Endothelial cell (in vitro differentiated cells): ENCODE data around the gene OLFM2. TPM values are rescaled to one million over a fixed set of nuclear protein-coding genes. Genes with fewer than 3 reads are reported as not detected.

ENCODE experiments used
- DNase-seq: peaks from one replicate; pipeline ENCODE4 v3.0.0; 2021; ENCODE audit warnings: low spot score
- H3K27ac Mint-ChIP-seq: one replicate; pipeline ENCODE4 v1.8.0; 2021; ENCODE audit warnings: mixed read lengths, inconsistent platforms; ENCODE audit not compliant: unreplicated experiment
- H3K27me3 Mint-ChIP-seq: one replicate; pipeline ENCODE4 v1.8.0; 2021; ENCODE audit warnings: mild to moderate bottlenecking, moderate library complexity, mixed read lengths, inconsistent platforms; ENCODE audit not compliant: unreplicated experiment
- H3K36me3 Mint-ChIP-seq: one replicate; pipeline ENCODE4 v1.8.0; 2021; ENCODE audit warnings: mild to moderate bottlenecking, low read depth, mixed read lengths, inconsistent platforms; ENCODE audit not compliant: unreplicated experiment
- H3K4me1 Mint-ChIP-seq: one replicate; pipeline ENCODE4 v1.8.0; 2021; ENCODE audit warnings: mild to moderate bottlenecking, mixed read lengths, inconsistent platforms; ENCODE audit not compliant: unreplicated experiment
- H3K4me3 Mint-ChIP-seq: one replicate; pipeline ENCODE4 v1.8.0; 2021; ENCODE audit warnings: mild to moderate bottlenecking, mixed read lengths, inconsistent platforms; ENCODE audit not compliant: unreplicated experiment
- H3K9me3 Mint-ChIP-seq: one replicate; pipeline ENCODE4 v1.8.0; 2021; ENCODE audit warnings: mixed read lengths, inconsistent platforms; ENCODE audit not compliant: unreplicated experiment
- total RNA-seq: library from RNA; stranded (reverse); fragmentation: NEBNext Ultra II Directional; extraction: Animal tissue kit (Norgen Biotek cat#: 25700); gene quantifications from one replicate; pipeline ENCODE4 v1.2.1, GENCODE V29; 2021; ENCODE audit not compliant: unreplicated experiment
- TF ChIP-seq, protein P1 (sequence below): fragments of 200-600 bp; sonication (generic); IDR thresholded peaks from one replicate; pipeline ENCODE4 v1.5.0; 2021; ENCODE audit warnings: antibody characterized with exemption; ENCODE audit not compliant: unreplicated experiment

The OLFM2 gene
- total RNA-seq, 1 donor from 2014 or later = 12.0 TPM

DNA sequence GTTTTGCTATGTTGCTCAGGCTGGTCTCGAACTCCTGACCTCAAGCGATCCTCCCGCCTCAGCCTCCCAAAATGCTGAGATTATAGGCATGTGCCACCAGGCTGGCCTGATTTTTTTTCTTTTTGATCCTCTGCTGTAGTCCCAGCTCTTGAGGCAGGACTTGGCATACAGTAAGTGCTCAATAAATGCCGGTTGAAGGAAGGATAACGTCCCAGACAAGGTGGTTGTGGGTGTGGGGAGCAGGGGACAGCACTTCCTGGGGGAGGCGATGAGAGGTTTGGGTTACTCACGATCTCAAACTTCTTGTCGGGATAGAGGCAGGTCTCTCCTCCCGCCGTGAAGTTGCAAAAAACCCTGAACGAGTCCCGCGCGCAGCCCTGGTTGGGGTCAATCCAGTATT, 29.7 kb upstream of the OLFM2 start:
- peaks cover 4% of the 10 kb centered on the region for H3K36me3 Mint-ChIP-seq
- H3K27ac Mint-ChIP-seq = no peak overlapping the region
- TF ChIP-seq, protein P1, sequence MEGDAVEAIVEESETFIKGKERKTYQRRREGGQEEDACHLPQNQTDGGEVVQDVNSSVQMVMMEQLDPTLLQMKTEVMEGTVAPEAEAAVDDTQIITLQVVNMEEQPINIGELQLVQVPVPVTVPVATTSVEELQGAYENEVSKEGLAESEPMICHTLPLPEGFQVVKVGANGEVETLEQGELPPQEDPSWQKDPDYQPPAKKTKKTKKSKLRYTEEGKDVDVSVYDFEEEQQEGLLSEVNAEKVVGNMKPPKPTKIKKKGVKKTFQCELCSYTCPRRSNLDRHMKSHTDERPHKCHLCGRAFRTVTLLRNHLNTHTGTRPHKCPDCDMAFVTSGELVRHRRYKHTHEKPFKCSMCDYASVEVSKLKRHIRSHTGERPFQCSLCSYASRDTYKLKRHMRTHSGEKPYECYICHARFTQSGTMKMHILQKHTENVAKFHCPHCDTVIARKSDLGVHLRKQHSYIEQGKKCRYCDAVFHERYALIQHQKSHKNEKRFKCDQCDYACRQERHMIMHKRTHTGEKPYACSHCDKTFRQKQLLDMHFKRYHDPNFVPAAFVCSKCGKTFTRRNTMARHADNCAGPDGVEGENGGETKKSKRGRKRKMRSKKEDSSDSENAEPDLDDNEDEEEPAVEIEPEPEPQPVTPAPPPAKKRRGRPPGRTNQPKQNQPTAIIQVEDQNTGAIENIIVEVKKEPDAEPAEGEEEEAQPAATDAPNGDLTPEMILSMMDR = no peak
- DNase-seq = no peak
- H3K4me3 Mint-ChIP-seq = no peak overlapping the region
- peaks cover 16% of the 10 kb centered on the region for H3K27me3 Mint-ChIP-seq
- H3K4me1 Mint-ChIP-seq = no peaks in the 10 kb centered on the region
- no peaks in the 10 kb centered on the region for H3K9me3 Mint-ChIP-seq

DNA sequence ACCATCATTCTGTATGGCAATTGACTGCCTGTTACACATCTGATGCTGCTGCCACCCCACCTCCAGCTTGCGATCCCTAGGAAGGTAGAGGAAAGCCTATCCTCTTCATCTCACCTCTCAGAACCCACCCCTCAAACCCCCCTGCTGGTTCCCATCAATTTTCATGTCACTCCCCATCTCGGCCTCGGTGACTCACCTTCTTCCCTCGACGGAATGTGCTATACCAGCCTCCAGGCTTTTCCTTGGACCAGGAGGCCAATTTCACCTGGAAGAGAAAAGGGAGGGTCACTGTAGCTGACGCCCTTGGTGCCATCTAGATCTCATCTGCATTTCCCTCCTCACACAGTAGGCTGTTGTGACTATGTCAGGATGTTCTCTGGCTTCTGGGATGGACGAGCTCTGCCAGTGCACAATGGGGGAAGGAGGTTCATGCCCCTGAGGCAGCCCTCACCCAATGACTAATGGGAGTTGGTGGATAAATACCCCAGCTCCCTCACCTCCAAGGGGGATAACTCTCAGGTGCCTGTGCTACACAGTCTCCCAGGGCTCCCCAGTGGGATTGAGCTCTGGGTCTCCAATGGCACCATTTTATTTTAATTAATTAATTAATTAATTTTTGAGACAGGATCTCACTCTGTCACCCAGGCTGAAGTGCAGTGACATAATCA, 26.4 kb upstream of the OLFM2 start:
- no peaks in the 10 kb centered on the region for H3K9me3 Mint-ChIP-seq
- peaks cover 11% of the 10 kb centered on the region for H3K27me3 Mint-ChIP-seq
- no peak overlapping the region for H3K4me3 Mint-ChIP-seq
- H3K4me1 Mint-ChIP-seq = no peaks in the 10 kb centered on the region
- no peak overlapping the region for H3K27ac Mint-ChIP-seq
- TF ChIP-seq, protein P1 = no peak
- no peak for DNase-seq
- peaks cover 4% of the 10 kb centered on the region for H3K36me3 Mint-ChIP-seq

DNA sequence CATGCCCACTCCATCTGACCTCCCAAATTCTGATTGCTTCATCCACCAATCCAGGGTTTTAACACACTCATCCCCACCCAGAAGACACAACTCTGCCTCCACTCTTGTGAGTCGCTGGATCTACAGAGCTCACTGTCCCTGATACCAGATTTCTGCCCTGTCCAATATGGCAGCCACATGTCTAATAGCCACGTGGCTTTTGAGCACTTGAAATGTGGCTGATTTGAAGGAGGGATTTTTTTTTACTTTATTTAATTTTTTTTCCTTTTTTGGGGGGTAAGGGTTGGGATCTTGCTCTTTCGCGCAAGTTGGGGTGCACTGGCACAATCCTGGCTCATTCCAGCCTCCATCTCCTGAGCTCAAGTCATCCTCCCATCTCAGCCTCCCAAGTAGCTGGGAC, 24.8 kb upstream of the OLFM2 start:
- no peak for DNase-seq
- H3K27ac Mint-ChIP-seq = no peak overlapping the region
- peaks cover 8% of the 10 kb centered on the region for H3K27me3 Mint-ChIP-seq
- H3K9me3 Mint-ChIP-seq = no peaks in the 10 kb centered on the region
- no peaks in the 10 kb centered on the region for H3K36me3 Mint-ChIP-seq
- TF ChIP-seq, protein P1 = no peak
- H3K4me3 Mint-ChIP-seq = no peak overlapping the region
- H3K4me1 Mint-ChIP-seq = no peaks in the 10 kb centered on the region

DNA sequence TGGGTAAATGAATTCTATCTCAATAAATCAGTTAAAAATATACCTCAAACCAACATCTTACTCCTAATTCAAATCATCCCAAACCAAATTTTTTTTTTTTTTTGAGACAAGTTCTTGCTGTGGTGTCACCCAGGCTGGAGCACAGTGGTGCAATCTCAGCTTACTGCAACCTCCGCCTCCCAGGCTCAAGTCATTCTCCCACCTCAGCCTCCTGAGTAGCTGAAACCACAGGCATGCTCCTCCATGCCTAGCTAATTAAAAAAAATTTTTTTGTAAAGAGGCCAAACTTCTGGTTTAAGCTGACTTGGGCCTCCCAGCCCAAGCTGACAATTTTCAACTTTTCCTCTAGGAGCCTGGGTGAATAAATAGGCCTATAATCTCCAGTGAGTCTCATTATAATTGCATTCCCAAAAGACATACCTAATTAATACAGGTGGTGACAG, 22.1 kb upstream of the OLFM2 start:
- H3K36me3 Mint-ChIP-seq = no peaks in the 10 kb centered on the region
- no peaks in the 10 kb centered on the region for H3K9me3 Mint-ChIP-seq
- H3K4me3 Mint-ChIP-seq = no peak overlapping the region
- H3K4me1 Mint-ChIP-seq = no peaks in the 10 kb centered on the region
- no peak overlapping the region for H3K27ac Mint-ChIP-seq
- peaks cover 4% of the 10 kb centered on the region for H3K27me3 Mint-ChIP-seq
- TF ChIP-seq, protein P1 = no peak
- DNase-seq = no peak

DNA sequence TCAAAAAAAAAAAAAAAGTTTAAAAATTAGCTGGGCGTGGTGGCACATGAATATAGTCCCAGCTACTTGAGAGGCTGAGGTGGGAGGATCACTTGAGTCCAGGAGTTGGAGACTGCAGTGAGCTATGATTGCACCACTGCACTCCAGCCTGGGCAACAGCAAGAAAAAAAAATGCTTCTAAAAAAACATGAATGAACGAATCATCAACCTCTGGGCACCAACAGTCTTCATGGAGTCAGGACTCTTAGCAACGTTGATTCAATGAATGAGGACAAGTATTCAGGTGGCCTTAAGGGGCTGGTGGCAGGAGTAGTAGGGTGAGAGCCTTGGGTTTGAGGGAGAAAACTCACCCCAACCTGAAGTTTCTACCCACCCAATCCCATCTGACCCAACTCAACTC, 20.6 kb upstream of the OLFM2 start:
- no peaks in the 10 kb centered on the region for H3K4me1 Mint-ChIP-seq

More for the DNA sequence above, 20.6 kb upstream of the OLFM2 start:
- Mint-ChIP-seq H3K9me3 (no peaks in the 10 kb centered on the region), H3K4me3 (no peak overlapping the region), H3K27ac (no peak overlapping the region), H3K36me3 (no peaks in the 10 kb centered on the region), H3K27me3 (peaks cover 4% of the 10 kb centered on the region)
- DNase-seq = no peak
- TF ChIP-seq, protein P1 = no peak
